CD4-positive, alpha-beta T cell treated with Interleukin-4 for 4 hours (primary cell): ENCODE results near the gene RALGAPA1.
A peak's percentile ranks its signal among the peaks of the same experiment; 100 is the strongest.

Source experiments
- DNase-seq: peaks from one replicate; pipeline ENCODE4 v3.0.0-alpha.2; 2020

RALGAPA1 gene

GRCh38 chr14:35533357-35534207 lies 275.5 kb downstream of the RALGAPA1 start, which contains the start of gene INSM2:
Gene INSM2 (plus strand): TSS chr14:35534164. CDS start chr14:35534253, 89 bp downstream.
- DNase-seq = peak; percentile 31

- no peak for DNase-seq
Measured at GRCh38 chr14:35532783-35533356, 276.2 kb downstream of the RALGAPA1 start.

- no peak for DNase-seq
Measured at GRCh38 chr14:35531960-35532747, 276.9 kb downstream of the RALGAPA1 start.

- no peak for DNase-seq
Measured at GRCh38 chr14:35526962-35527361, 282.1 kb downstream of the RALGAPA1 start.

- DNase-seq = no peak
Measured at GRCh38 chr14:35525695-35526094, 283.4 kb downstream of the RALGAPA1 start.

GRCh38 chr14:35519986-35520385 lies 289.1 kb downstream of the RALGAPA1 start:
- DNase-seq = no peak

- DNase-seq = no peak
Measured at GRCh38 chr14:35515916-35516315, 293.2 kb downstream of the RALGAPA1 start.

GRCh38 chr14:35512765-35513164 lies 296.3 kb downstream of the RALGAPA1 start:
- DNase-seq = no peak

- no peak for DNase-seq
Measured at GRCh38 chr14:35509846-35510245, 299.2 kb downstream of the RALGAPA1 start.

- no peak for DNase-seq
Measured at GRCh38 chr14:35506927-35507326, 302.2 kb downstream of the RALGAPA1 start.

GRCh38 chr14:35506461-35506860 lies 302.6 kb downstream of the RALGAPA1 start:
- DNase-seq = no peak

GRCh38 chr14:35504260-35504659 lies 304.8 kb downstream of the RALGAPA1 start:
- no peak for DNase-seq

GRCh38 chr14:35503646-35504045 lies 305.4 kb downstream of the RALGAPA1 start:
- DNase-seq = no peak

- DNase-seq = no peak
Measured at GRCh38 chr14:35499180-35499579, 309.9 kb downstream of the RALGAPA1 start.

- no peak for DNase-seq
Measured at GRCh38 chr14:35495278-35495677, 313.8 kb downstream of the RALGAPA1 start.

- no peak for DNase-seq
Measured at GRCh38 chr14:35492569-35493014, 316.5 kb downstream of the RALGAPA1 start.
